GM12878 (cell line): ENCODE measurements around the gene CA11. TPM values are rescaled to one million over a fixed set of nuclear protein-coding genes. Genes with fewer than 3 reads are reported as not detected.
A peak's percentile ranks its signal among the peaks of the same experiment; 100 is the strongest.

Experiments used
- CBX5 ChIP-seq: sonication (generic); IDR thresholded peaks from 2 replicates; pipeline ENCODE4 v1.6.1; 2016; ENCODE audit warnings: low read depth, moderate library complexity, mild to moderate bottlenecking, inconsistent platforms
- CHD1 ChIP-seq: IDR thresholded peaks from 2 replicates; pipeline ENCODE4 v1.6.1; 2012; ENCODE audit warnings: low read depth, low read length, improper control_type of control experiment
- EGR1 ChIP-seq, 2 experiments: IDR thresholded peaks; 1 replicate in 1 of 2; 2 replicates in 1 of 2; pipeline ENCODE4 v1.6.1; 2011 to 2012; ENCODE audit warnings: low read depth in 2 of 2, low read length in 2 of 2, borderline replicate concordance in 1 of 2, mild to moderate bottlenecking in 1 of 2, moderate library complexity in 1 of 2
- FOXK2 ChIP-seq: fragments of 450-650 bp; IDR thresholded peaks from 2 replicates; pipeline ENCODE4 v1.6.1; 2017; ENCODE audit warnings: mild to moderate bottlenecking, moderate library complexity
- HDAC2 ChIP-seq: fragments of 200-600 bp; sonication (generic); IDR thresholded peaks from 2 replicates; pipeline ENCODE4 v1.6.1; 2017
- PAX5 ChIP-seq: IDR thresholded peaks from 2 replicates; pipeline ENCODE4 v1.6.1; 2011; ENCODE audit warnings: low read depth, low read length, borderline replicate concordance
- POLR2AphosphoS2 ChIP-seq: IDR thresholded peaks from 2 replicates; pipeline ENCODE4 v1.6.1; 2011; ENCODE audit warnings: low read depth, mild to moderate bottlenecking, low read length, improper control_type of control experiment, moderate library complexity
- RELA ChIP-seq: fragments of 450-650 bp; IDR thresholded peaks from 2 replicates; pipeline ENCODE4 v1.8.0; 2014; ENCODE audit warnings: borderline replicate concordance; ENCODE audit not compliant: partially characterized antibody
- SMAD1 ChIP-seq: fragments of 450-650 bp; IDR thresholded peaks from 2 replicates; pipeline ENCODE4 v1.6.1; 2018; ENCODE audit warnings: mild to moderate bottlenecking, low read depth; ENCODE audit not compliant: partially characterized antibody
- TCF7 ChIP-seq: IDR thresholded peaks from 2 replicates; pipeline ENCODE4 v1.6.1; 2014; ENCODE audit warnings: antibody characterized with exemption, borderline replicate concordance
- polyA plus RNA-seq, 11 experiments: library from polyadenylated mRNA; depleted of rRNA in 4 of 11; unstranded in 6 of 11; stranded (reverse) in 5 of 11; fragments of >200 nt; fragmentation: Nextera tagmentation in 4 of 11; fragmentation: Illumina TruSeq in 1 of 11; extraction: Ambion mirVana in 4 of 11; extraction: Trizol in 1 of 11; gene quantifications; 1 replicate in 1 of 11; 2 replicates in 10 of 11; pipeline versions ENCODE4 v1.2.1 to v1.2.3, GENCODE V29; 2011 to 2016; ENCODE audit warnings: inconsistent platforms in 2 of 11, missing spikeins in 2 of 11, low read depth in 1 of 11
- total RNA-seq, 4 experiments: library from RNA; depleted of rRNA in 3 of 4; stranded (reverse); fragments of >200 nt in 3 of 4; fragmentation: Illumina TruSeq in 1 of 4; extraction: Trizol in 1 of 4; gene quantifications; 2 replicates each; pipeline versions ENCODE4 v1.2.1 to v1.2.3, GENCODE V29; 2013 to 2021
- TF ChIP-seq, protein P1 (sequence below): IDR thresholded peaks from 2 replicates; pipeline ENCODE4 v1.6.1; 2012; ENCODE audit warnings: low read depth, low read length, improper control_type of control experiment
- TF ChIP-seq, protein P2 (sequence below): fragments of 150-350 bp; IDR thresholded peaks from 2 replicates; pipeline ENCODE4 v1.6.1; 2014; ENCODE audit warnings: mild to moderate bottlenecking, low read depth, low read length
- TF ChIP-seq, protein P3 (sequence below): fragments of 450-650 bp; IDR thresholded peaks from 2 replicates; pipeline ENCODE4 v1.6.1; 2016; ENCODE audit warnings: mild to moderate bottlenecking, moderate library complexity, borderline replicate concordance
- TF ChIP-seq, protein P4 (sequence below): fragments of 450-650 bp; IDR thresholded peaks from 2 replicates; pipeline ENCODE4 v1.6.1; 2016; ENCODE audit warnings: mild to moderate bottlenecking
- TF ChIP-seq, protein P5 (sequence below): fragments of 450-650 bp; IDR thresholded peaks from 2 replicates; pipeline ENCODE4 v1.6.1; 2014; ENCODE audit warnings: mild to moderate bottlenecking
- TF ChIP-seq, protein P6 (sequence below): IDR thresholded peaks from 2 replicates; pipeline ENCODE4 v1.6.1; 2012; ENCODE audit warnings: low read depth, low read length, improper control_type of control experiment

Gene CA11
- total and polyA plus RNA-seq, 10 of the 15 experiments (the other 5 are each of a cell fraction or from before 2014, with no cell fraction given), result 1.7 to 7.5 (median 2.4) TPM

DNA sequence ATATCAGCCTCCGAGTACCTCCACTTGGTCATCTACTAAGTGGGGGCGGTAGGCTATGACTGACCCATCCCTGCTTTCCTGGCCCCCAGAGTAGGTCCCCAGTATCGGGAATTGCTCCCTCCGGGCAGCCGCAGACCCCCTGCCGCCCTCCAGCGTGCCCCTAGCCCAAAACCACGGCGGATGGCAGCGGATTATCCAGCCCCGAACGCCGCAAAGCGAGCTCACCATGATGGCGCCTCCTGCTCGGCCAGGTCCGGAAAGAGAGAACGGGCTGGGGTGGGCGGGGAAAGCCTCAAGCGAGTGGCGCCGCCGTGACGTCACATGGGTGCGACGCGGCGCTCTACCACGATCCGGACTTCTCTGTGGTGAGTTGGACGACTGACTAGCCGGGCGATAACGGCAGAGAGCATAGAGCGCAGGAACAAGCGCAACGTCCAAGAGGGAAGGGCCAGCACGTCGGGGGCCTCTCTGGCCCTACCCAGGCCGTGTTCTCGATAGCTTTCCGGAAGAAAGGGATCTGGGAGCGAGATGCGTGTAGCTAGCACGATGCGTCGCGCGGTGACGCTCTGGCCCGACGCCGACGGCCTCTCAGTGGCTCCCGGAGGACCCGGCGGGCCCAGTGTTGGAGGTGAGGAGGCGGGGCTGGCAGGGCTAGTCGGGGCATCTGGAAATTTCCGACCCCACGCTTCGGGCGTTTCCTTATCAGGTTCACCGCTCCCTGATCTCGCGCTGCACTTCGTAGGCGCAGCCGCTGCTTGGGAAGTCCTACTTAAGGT is 26.9 kb downstream of the CA11 start, which contains the start of the genes RPL18 and SPHK2 (continued):
- TF ChIP-seq RELA, result peak; percentile 73
- TF ChIP-seq, protein P1, sequence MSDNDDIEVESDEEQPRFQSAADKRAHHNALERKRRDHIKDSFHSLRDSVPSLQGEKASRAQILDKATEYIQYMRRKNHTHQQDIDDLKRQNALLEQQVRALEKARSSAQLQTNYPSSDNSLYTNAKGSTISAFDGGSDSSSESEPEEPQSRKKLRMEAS, result peak; percentile 68; the same call in 1 of the 2 replicates
- TF ChIP-seq, protein P2, sequence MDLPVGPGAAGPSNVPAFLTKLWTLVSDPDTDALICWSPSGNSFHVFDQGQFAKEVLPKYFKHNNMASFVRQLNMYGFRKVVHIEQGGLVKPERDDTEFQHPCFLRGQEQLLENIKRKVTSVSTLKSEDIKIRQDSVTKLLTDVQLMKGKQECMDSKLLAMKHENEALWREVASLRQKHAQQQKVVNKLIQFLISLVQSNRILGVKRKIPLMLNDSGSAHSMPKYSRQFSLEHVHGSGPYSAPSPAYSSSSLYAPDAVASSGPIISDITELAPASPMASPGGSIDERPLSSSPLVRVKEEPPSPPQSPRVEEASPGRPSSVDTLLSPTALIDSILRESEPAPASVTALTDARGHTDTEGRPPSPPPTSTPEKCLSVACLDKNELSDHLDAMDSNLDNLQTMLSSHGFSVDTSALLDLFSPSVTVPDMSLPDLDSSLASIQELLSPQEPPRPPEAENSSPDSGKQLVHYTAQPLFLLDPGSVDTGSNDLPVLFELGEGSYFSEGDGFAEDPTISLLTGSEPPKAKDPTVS, result 0 out of 2 replicates have a peak, but pooled peaks have one; percentile 33
- TF ChIP-seq, protein P3, sequence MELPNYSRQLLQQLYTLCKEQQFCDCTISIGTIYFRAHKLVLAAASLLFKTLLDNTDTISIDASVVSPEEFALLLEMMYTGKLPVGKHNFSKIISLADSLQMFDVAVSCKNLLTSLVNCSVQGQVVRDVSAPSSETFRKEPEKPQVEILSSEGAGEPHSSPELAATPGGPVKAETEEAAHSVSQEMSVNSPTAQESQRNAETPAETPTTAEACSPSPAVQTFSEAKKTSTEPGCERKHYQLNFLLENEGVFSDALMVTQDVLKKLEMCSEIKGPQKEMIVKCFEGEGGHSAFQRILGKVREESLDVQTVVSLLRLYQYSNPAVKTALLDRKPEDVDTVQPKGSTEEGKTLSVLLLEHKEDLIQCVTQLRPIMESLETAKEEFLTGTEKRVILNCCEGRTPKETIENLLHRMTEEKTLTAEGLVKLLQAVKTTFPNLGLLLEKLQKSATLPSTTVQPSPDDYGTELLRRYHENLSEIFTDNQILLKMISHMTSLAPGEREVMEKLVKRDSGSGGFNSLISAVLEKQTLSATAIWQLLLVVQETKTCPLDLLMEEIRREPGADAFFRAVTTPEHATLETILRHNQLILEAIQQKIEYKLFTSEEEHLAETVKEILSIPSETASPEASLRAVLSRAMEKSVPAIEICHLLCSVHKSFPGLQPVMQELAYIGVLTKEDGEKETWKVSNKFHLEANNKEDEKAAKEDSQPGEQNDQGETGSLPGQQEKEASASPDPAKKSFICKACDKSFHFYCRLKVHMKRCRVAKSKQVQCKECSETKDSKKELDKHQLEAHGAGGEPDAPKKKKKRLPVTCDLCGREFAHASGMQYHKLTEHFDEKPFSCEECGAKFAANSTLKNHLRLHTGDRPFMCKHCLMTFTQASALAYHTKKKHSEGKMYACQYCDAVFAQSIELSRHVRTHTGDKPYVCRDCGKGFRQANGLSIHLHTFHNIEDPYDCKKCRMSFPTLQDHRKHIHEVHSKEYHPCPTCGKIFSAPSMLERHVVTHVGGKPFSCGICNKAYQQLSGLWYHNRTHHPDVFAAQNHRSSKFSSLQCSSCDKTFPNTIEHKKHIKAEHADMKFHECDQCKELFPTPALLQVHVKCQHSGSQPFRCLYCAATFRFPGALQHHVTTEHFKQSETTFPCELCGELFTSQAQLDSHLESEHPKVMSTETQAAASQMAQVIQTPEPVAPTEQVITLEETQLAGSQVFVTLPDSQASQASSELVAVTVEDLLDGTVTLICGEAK, result peak; percentile 95
- 0 out of 2 replicates have a peak, but pooled peaks have one; percentile 20 for TF ChIP-seq CBX5
- TF ChIP-seq TCF7, result peak; percentile 22; the same call in 1 of the 2 replicates
- peak; percentile 84 to 99 for TF ChIP-seq EGR1 (IDR thresholded peaks at IDR 0.05; ENCODE audit: borderline replicate concordance in 1 of 2, low read depth in 2 of 2, low read length in 2 of 2)
- peak; percentile 76 for TF ChIP-seq SMAD1
- TF ChIP-seq FOXK2, result peak; percentile 75
- peak; percentile 39; the same call in 1 of the 2 replicates for TF ChIP-seq PAX5
- TF ChIP-seq, protein P4, sequence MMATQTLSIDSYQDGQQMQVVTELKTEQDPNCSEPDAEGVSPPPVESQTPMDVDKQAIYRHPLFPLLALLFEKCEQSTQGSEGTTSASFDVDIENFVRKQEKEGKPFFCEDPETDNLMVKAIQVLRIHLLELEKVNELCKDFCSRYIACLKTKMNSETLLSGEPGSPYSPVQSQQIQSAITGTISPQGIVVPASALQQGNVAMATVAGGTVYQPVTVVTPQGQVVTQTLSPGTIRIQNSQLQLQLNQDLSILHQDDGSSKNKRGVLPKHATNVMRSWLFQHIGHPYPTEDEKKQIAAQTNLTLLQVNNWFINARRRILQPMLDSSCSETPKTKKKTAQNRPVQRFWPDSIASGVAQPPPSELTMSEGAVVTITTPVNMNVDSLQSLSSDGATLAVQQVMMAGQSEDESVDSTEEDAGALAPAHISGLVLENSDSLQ, result peak; percentile 82
- peak; percentile 56; the same call in 1 of the 2 replicates for TF ChIP-seq HDAC2
- TF ChIP-seq, protein P5, sequence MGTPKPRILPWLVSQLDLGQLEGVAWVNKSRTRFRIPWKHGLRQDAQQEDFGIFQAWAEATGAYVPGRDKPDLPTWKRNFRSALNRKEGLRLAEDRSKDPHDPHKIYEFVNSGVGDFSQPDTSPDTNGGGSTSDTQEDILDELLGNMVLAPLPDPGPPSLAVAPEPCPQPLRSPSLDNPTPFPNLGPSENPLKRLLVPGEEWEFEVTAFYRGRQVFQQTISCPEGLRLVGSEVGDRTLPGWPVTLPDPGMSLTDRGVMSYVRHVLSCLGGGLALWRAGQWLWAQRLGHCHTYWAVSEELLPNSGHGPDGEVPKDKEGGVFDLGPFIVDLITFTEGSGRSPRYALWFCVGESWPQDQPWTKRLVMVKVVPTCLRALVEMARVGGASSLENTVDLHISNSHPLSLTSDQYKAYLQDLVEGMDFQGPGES, result 0 out of 2 replicates have a peak, but pooled peaks have one; percentile 6
- TF ChIP-seq, protein P6, sequence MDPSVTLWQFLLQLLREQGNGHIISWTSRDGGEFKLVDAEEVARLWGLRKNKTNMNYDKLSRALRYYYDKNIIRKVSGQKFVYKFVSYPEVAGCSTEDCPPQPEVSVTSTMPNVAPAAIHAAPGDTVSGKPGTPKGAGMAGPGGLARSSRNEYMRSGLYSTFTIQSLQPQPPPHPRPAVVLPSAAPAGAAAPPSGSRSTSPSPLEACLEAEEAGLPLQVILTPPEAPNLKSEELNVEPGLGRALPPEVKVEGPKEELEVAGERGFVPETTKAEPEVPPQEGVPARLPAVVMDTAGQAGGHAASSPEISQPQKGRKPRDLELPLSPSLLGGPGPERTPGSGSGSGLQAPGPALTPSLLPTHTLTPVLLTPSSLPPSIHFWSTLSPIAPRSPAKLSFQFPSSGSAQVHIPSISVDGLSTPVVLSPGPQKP, result peak; percentile 89
- TF ChIP-seq POLR2AphosphoS2, result peak; percentile 97
- TF ChIP-seq CHD1, result no peak; the same call in 1 of the 2 replicates
